HG02571 (cell line): ENCODE data around the gene KIF3C.
"Not testable (repeated sequence)": the region's sequence is repeated elsewhere in the genome, so short reads cannot be mapped to it uniquely, and the experiment has no call there.

ENCODE experiments used
- ATAC-seq: cut with Tn5 transposase; IDR thresholded peaks from one replicate; pipeline ENCODE4 v1.9.1; 2021; ENCODE audit warnings: mild to moderate bottlenecking, moderate library complexity; ENCODE audit not compliant: unreplicated experiment

The KIF3C gene

GRCh38 chr2:25966531-25967270, 15.6 kb downstream of the KIF3C start:
- ATAC-seq = no peak

GRCh38 chr2:25964891-25965290, 17.4 kb downstream of the KIF3C start:
- ATAC-seq = no peak

- no peak for ATAC-seq
Measured at GRCh38 chr2:25960920-25961319, 21.4 kb downstream of the KIF3C start.

- no peak for ATAC-seq
Measured at GRCh38 chr2:25960396-25960795, 21.9 kb downstream of the KIF3C start.

GRCh38 chr2:25958611-25959010, 23.7 kb downstream of the KIF3C start:
- not testable (repeated sequence) for ATAC-seq

- no peak for ATAC-seq
Measured at GRCh38 chr2:25957743-25958142, 24.6 kb downstream of the KIF3C start.

- no peak for ATAC-seq
Measured at GRCh38 chr2:25955869-25956535, 26.3 kb downstream of the KIF3C start.

- no peak for ATAC-seq
Measured at GRCh38 chr2:25955036-25955435, 27.3 kb downstream of the KIF3C start.

- no peak for ATAC-seq
Measured at GRCh38 chr2:25954199-25954752, 28.0 kb downstream of the KIF3C start.

GRCh38 chr2:25951071-25951547, 31.2 kb downstream of the KIF3C start:
- no peak for ATAC-seq

- no peak for ATAC-seq
Measured at GRCh38 chr2:25948437-25948836, 33.9 kb downstream of the KIF3C start.

- no peak for ATAC-seq
Measured at GRCh38 chr2:25941042-25941441, 41.3 kb downstream of the KIF3C start.

- no peak for ATAC-seq
Measured at GRCh38 chr2:25939257-25939668, 43.0 kb downstream of the KIF3C start.

GRCh38 chr2:25938345-25938744, 44.0 kb downstream of the KIF3C start:
- ATAC-seq = no peak

- no peak for ATAC-seq
Measured at GRCh38 chr2:25936889-25937545, 45.3 kb downstream of the KIF3C start.

GRCh38 chr2:25933622-25934021, 48.7 kb downstream of the KIF3C start:
- no peak for ATAC-seq

- no peak for ATAC-seq
Measured at GRCh38 chr2:25929789-25930473, 52.4 kb downstream of the KIF3C start.

GRCh38 chr2:25928668-25929067, 53.6 kb downstream of the KIF3C start:
- no peak for ATAC-seq

- ATAC-seq = no peak
Measured at GRCh38 chr2:25926984-25927756, 55.1 kb downstream of the KIF3C start.

GRCh38 chr2:25922501-25922900, 59.8 kb downstream of the KIF3C start:
- ATAC-seq = no peak
